Activated CD4-positive, alpha-beta T cell treated with anti-CD3 and anti-CD28 coated beads for 1 hour (primary cell): Measurements from ENCODE around the gene HRC.
A peak's percentile ranks its signal among the peaks of the same experiment; 100 is the strongest.

Experiments
- DNase-seq: peaks from one replicate; pipeline ENCODE4 v3.0.0-alpha.2; 2020

The HRC gene

DNA sequence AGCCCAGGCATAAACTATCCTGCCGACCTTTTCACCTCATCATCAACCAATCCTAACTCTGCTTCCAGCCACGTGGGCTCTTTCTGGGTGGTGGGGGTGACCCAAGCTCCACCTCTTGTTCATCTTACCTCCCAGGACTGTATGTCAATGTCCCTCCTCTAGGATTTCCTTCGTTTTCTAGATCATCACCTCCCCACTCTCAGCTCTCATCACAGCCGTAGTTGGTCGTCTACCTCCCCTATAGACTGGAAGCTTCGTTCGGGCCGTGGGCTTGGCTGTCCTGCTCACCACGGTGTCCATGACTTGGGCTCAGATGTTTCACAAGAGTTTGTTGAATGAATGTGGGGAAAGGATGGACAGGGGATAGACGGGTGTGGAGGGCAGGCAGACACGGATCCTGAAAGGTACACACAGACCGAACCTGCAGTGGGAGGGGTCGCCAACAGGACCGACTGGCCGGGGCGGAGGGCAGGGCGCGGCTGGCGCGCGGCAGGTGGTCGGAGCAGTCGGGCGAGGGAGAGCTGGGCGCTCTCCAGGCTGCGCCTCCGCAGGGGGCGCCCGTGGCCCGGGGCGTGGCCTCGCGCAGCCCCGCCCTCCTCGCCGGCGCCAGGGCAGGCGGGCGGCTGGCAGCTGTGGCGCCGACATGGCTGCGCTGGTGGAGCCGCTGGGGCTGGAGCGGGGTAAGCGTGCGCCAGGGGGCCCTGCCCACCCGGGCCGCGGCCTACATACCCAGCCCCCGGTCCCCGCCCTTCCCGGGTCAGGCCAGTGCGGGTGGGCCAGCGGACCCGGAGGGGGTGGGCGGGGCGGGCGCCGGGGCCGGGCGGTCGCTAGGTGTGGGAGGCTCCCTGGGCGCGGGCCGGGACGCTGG is 41.2 kb downstream of the HRC start, which contains the start of gene LIN7B:
Gene LIN7B, plus strand, starts transcription at position 609 of the 868 bp plus-strand sequence. Its CDS starts 35 bp downstream, at position 644.
- peak; percentile 59 for DNase-seq

GRCh38 chr19:49111218-49111998 is 43.8 kb downstream of the HRC start:
- DNase-seq = no peak

GRCh38 chr19:49110567-49110966 is 44.6 kb downstream of the HRC start:
- no peak for DNase-seq

- DNase-seq = no peak
Observed at GRCh38 chr19:49109569-49110233, 45.5 kb downstream of the HRC start.

- no peak for DNase-seq
Observed at GRCh38 chr19:49109051-49109450, 46.1 kb downstream of the HRC start.

- no peak for DNase-seq
Observed at GRCh38 chr19:49107625-49108459, 47.4 kb downstream of the HRC start.

GRCh38 chr19:49106648-49107135 is 48.5 kb downstream of the HRC start:
- peak; percentile 53 for DNase-seq

DNA sequence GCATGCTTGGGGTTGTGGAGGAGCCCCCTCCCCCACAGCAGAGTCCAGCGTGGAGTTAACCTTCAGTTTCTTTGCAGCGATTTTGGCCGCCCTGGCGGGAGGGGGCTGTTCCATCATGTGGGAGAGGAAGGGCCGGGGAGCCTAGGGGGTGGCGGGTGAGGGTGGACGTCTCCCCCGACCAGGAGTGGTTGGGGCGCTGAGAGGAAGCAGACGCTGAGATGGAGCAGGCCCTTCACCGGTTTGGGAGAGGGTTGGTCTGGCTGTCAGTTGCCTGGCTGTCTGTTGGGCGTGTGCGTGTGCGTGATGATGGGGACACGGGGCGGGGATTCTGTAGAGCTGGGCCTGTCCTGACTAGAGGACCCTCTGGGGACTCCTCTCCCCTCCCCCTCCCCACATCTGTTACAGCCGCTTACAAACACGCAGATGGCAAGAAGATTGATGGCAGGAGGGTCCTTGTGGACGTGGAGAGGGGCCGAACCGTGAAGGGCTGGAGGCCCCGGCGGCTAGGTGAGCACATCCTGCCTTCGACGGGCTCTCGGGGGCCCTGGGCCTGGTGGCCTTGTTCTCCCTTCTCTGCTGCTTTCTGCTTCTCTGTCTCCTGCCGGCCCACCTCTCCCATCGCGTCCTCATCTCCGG is 50.8 kb downstream of the HRC start:
- DNase-seq = no peak

GRCh38 chr19:49103331-49104085 is 51.7 kb downstream of the HRC start:
- no peak for DNase-seq

DNA sequence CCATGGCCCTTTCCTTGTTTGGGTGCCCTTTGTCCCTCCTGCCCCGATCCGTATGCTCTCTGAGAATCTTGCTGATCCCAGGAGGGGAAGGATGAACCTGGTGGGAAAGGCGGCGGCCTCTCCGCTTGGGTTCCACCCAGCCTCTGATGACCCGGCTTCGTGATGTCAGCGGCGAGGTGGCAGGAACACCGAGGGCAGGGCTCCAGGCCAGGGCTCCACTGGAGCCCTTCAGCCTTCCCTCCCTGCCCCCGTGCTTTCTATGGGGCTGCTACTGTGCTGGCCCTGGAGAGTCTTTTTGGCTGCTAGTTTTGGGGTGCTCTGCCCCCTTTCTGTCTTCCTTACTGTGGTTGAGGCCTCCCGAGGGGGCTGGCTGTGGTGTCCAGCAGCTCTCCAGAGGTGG is 52.9 kb downstream of the HRC start:
- no peak for DNase-seq
